Esophagus muscularis mucosa (tissue), 3 donors: ENCODE measurements around the gene CBLN4.

ENCODE experiments used
- CTCF ChIP-seq, 3 experiments: fragments of 200-600 bp in 2 of 3; fragments of 450-650 bp in 1 of 3; sonication (generic) in 2 of 3; IDR thresholded peaks; one replicate each; pipeline ENCODE4 v1.5.1; 2017 to 2019; ENCODE audit warnings: antibody characterized with exemption in 3 of 3, mild to moderate bottlenecking in 2 of 3, moderate library complexity in 1 of 3
- POLR2A ChIP-seq: fragments of 450-650 bp; IDR thresholded peaks from one replicate; pipeline ENCODE4 v1.6.1; 2017; ENCODE audit warnings: antibody characterized with exemption, moderate library complexity, mild to moderate bottlenecking, low read depth

- TF ChIP-seq CTCF (IDR thresholded peaks at IDR 0.05) = no peak
- no peak for TF ChIP-seq POLR2A
Measured at GRCh38 chr20:55974491-55975202, 30.7 kb downstream of the CBLN4 start.
